NT2/D1 (cell line): ENCODE measurements around the gene CAMTA1.

Experiments used
- DNase-seq: peaks from one replicate; pipeline ENCODE4 v3.0.0-alpha.2; 2011; ENCODE audit warnings: low read depth, low spot score
- H3K27me3 ChIP-seq: 2 replicates; pipeline ENCODE4 v1.6.0; 2011; ENCODE audit warnings: mild to moderate bottlenecking; ENCODE audit not compliant: insufficient read length, insufficient read depth
- H3K36me3 ChIP-seq: 2 replicates; pipeline ENCODE4 v1.6.1; 2011; ENCODE audit warnings: mild to moderate bottlenecking, low read length, mixed read lengths; ENCODE audit not compliant: insufficient read depth, insufficient read length
- H3K4me1 ChIP-seq: 2 replicates; pipeline ENCODE4 v1.5.1; 2011; ENCODE audit not compliant: insufficient read depth, insufficient read length
- H3K4me3 ChIP-seq: 2 replicates; pipeline ENCODE4 v1.5.1; 2011; ENCODE audit warnings: low read depth; ENCODE audit not compliant: insufficient read length
- H3K9ac ChIP-seq: 2 replicates; pipeline ENCODE4 v1.6.0; 2011; ENCODE audit warnings: low read depth; ENCODE audit not compliant: insufficient read length
- H3K9me3 ChIP-seq: 2 replicates; pipeline ENCODE4 v1.5.1; 2011; ENCODE audit warnings: mild to moderate bottlenecking, low read length; ENCODE audit not compliant: insufficient read depth
- SUZ12 ChIP-seq: IDR thresholded peaks from 2 replicates; pipeline ENCODE4 v1.6.1; 2011; ENCODE audit not compliant: insufficient read length, insufficient read depth; ENCODE audit errors: extremely low read depth
- YY1 ChIP-seq: IDR thresholded peaks from 2 replicates; pipeline ENCODE4 v1.6.1; 2011; ENCODE audit not compliant: insufficient read length, insufficient read depth
- ZNF274 ChIP-seq: IDR thresholded peaks from 2 replicates; pipeline ENCODE4 v1.6.1; 2011; ENCODE audit warnings: mild to moderate bottlenecking, low read depth, low read length

CAMTA1 gene

GRCh38 chr1:7043191-7043549 is 257.9 kb downstream of the CAMTA1 start:
- H3K9ac ChIP-seq = no peak overlapping the region
- H3K4me1 ChIP-seq = peaks cover 12% of the 10 kb centered on the region
- no peak overlapping the region for H3K4me3 ChIP-seq
- no peaks in the 10 kb centered on the region for H3K36me3 ChIP-seq
- H3K9me3 ChIP-seq = no peaks in the 10 kb centered on the region
- TF ChIP-seq YY1 (no peak), ZNF274 (no peak), SUZ12 (no peak)
- DNase-seq = no peak
- H3K27me3 ChIP-seq = no peaks in the 10 kb centered on the region

DNA sequence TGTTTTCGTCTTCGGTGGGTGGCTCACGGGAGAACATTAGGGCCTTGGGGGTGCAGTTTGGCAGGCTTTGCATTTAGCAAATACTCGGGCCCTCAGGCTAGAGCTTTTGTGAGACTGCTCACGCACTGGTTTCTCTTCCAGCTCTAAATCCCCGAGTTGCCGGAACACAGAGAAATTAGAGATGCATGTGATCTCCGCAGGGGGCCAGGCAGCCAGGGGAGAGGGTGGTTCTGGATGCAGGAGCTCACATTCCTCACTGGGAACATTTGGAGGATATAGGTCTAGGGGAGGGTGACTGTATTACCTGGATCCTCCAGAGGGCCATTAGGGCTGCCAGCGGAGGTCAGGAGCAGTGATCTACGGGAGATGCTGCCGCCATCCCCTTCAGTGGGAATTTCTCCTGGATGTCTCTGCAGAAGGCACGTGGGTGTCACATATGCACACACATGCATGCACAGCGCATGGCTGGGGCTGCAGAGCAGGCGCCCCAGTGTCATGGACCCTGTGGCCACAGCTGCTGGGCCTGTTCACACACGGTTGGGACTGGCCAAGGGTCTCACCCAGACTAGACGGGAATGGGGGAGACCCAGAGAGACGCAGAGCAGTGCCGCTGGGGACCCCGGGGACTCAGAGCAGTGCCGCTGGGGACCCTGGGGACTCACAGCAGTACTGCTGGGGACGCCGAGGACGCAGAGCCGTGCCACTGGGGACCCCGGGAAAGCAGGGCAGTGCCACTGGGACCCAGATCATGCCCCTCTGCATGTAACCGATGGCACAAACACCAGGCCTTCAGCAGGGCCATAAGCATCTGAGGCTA is 258.7 kb downstream of the CAMTA1 start:
- Histone ChIP-seq H3K9ac (no peak overlapping the region), H3K36me3 (no peaks in the 10 kb centered on the region), H3K9me3 (no peaks in the 10 kb centered on the region), H3K4me1 (peaks cover 12% of the 10 kb centered on the region), H3K4me3 (no peak overlapping the region), H3K27me3 (no peaks in the 10 kb centered on the region)
- DNase-seq = no peak
- TF ChIP-seq SUZ12 = no peak
- no peak for TF ChIP-seq ZNF274
- no peak for TF ChIP-seq YY1

GRCh38 chr1:7045897-7046296 is 260.6 kb downstream of the CAMTA1 start:
- Histone ChIP-seq H3K9me3 (no peaks in the 10 kb centered on the region), H3K27me3 (no peaks in the 10 kb centered on the region), H3K4me1 (peaks cover 12% of the 10 kb centered on the region), H3K36me3 (no peaks in the 10 kb centered on the region), H3K9ac (no peak overlapping the region), H3K4me3 (no peak overlapping the region)
- DNase-seq = no peak
- TF ChIP-seq YY1 = no peak

GRCh38 chr1:7046314-7046713 is 261.1 kb downstream of the CAMTA1 start:
- H3K9me3 ChIP-seq = no peaks in the 10 kb centered on the region
- H3K27me3 ChIP-seq = no peaks in the 10 kb centered on the region
- no peak overlapping the region for H3K9ac ChIP-seq
- DNase-seq = no peak
- H3K4me1 ChIP-seq = peaks cover 12% of the 10 kb centered on the region
- H3K4me3 ChIP-seq = no peak overlapping the region
- TF ChIP-seq SUZ12 (no peak), YY1 (no peak), ZNF274 (no peak)
- H3K36me3 ChIP-seq = no peaks in the 10 kb centered on the region

GRCh38 chr1:7046891-7047290 is 261.6 kb downstream of the CAMTA1 start:
- Histone ChIP-seq H3K4me3 (no peak overlapping the region), H3K9me3 (no peaks in the 10 kb centered on the region), H3K27me3 (no peaks in the 10 kb centered on the region), H3K9ac (no peak overlapping the region), H3K36me3 (no peaks in the 10 kb centered on the region), H3K4me1 (peaks cover 12% of the 10 kb centered on the region)
- no peak for DNase-seq
- TF ChIP-seq SUZ12 (no peak), YY1 (no peak), ZNF274 (no peak)

DNA sequence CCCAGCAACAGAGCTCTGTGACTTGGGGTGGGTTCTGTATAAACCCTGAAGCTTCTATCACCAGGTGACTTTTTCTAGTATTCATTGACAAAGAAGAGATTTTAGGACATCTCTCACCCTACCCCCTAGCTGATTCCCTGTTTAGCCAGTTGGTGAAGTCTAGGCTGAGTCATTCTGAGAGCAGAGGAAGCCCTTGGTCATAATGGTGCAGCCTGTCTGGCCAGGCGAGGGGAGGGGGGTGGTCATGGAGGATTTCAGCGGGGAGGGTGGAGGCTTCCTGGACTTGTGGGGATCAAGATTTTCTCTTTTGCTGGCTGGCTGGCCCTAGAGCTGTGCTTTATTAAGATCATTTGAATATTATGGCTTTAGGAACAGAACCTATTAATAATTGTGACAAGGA is 262.6 kb downstream of the CAMTA1 start:
- H3K9me3 ChIP-seq = no peaks in the 10 kb centered on the region
- H3K36me3 ChIP-seq = no peaks in the 10 kb centered on the region
- DNase-seq = no peak
- H3K9ac ChIP-seq = no peak overlapping the region
- TF ChIP-seq SUZ12 = no peak
- no peak for TF ChIP-seq ZNF274
- TF ChIP-seq YY1 = no peak
- H3K4me3 ChIP-seq = no peak overlapping the region
- H3K27me3 ChIP-seq = no peaks in the 10 kb centered on the region
- H3K4me1 ChIP-seq = peaks cover 11% of the 10 kb centered on the region

DNA sequence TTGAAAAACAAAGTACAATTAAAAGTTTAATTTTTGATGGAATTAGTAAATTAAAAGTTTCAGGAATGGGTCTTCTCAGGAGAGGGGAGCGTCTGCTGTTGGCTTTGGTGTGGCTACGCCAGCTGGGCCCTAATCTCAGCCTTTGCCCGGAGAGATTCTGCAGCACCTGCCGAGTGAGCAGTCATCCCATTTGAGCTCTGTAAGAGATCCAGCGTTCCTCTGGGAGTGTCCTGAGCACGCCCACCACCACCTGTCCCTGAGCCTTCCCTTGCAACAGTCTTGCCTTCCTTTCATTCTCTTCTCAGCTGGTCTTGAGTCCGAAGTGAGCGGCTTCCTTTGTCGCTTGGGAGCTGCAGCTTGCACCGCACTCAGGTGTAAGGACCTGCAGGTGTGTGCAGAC is 263.1 kb downstream of the CAMTA1 start:
- Histone ChIP-seq H3K36me3 (no peaks in the 10 kb centered on the region), H3K9ac (no peak overlapping the region), H3K4me1 (peaks cover 6% of the 10 kb centered on the region), H3K27me3 (no peaks in the 10 kb centered on the region), H3K9me3 (no peaks in the 10 kb centered on the region), H3K4me3 (no peak overlapping the region)
- no peak for DNase-seq
- TF ChIP-seq ZNF274 = no peak
- no peak for TF ChIP-seq YY1
- TF ChIP-seq SUZ12 = no peak
